ENCODE results near the gene EIF4A2.

The EIF4A2 gene

DNA sequence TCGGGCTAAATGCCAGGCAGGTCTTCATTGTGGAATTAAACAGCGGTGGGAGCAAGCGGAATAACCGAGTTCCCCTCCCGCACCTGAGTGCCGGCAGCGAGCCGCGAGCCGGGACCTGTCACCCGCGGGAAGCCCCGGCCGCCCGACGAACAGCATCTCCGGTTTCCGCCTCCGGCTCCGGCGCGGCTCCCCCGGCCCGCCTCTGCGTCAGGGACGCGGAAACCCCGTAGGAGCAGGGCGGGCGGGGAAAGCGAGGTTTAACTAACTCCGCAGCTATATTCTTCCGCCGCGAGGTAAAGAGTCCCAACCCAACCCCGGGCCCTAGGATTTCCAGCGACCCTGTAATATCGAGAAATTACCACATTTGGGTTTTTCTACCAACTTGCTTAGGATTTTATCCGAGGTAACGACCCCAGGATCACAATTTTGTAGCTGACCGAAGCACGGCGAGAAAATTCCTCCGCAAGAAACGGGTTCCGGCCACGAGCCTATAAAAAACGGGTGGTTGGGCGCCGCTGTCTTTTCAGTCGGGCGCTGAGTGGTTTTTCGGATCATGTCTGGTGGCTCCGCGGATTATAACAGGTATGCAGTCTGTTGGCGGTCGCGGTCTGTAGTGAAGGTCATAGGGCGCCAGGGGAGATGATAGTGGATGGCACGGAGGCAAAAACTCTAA is at the start of gene EIF4A2:
EIF4A2 (plus strand) TSS at position 520 of the 673 bp plus-strand sequence; CDS start at position 554, 34 bp downstream.
- peak; percentile 97 for DNase-seq

DNA sequence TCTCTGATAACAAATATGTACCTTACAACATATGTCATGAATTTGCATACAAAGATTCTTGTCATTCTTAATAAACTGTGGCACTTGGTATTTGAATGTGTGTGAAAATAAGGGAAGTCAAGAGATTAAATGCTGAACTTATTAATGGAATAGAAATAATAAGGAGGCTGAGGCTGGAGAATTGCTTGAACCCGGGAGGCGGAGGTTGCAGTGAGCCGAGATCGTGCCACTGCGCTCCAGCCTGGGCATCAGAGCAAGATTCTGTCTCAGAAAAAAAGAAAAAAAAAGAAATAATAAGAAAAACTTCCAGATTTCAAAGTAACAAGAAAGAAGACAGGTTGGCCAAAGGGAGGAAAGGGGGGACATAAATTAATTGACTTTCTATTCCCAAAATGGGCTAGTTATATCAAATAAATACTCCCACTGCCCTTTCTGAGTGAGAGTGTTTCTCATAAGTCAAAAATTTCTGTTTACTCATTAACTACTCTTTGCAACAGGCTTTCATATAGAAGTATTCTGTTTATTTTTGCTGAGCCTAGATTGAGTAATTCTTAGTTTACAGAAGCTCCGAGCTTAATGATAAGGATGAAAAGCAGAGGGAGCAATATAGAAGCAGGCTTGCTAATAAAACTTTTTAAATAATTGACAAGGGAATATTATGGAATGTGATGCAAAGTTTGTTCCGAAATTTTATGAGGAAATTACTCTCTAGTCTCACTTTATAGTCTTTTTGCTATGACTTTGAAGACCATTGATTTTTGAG is 40.6 kb upstream of the EIF4A2 start:
- DNase-seq, result no peak

DNA sequence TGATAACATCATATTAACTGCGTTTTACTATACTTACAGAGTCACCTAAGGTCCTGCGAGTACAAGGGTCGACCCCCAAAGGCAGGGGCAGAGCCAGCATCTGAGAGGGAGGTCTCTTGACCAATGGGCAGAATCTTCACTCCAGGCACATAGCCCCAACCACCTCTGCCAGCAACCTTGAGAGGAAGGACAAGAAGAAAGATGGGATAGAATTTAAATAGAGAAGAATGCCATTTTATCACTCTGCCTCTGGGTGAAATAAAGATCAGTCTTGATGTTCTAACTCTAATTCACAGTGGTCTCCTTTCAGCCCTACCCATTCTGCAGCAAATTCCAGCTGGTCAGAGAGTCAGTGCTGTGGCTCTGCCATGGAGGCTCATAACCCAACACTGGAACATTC is 39.7 kb upstream of the EIF4A2 start:
- DNase-seq, result no peak

DNA sequence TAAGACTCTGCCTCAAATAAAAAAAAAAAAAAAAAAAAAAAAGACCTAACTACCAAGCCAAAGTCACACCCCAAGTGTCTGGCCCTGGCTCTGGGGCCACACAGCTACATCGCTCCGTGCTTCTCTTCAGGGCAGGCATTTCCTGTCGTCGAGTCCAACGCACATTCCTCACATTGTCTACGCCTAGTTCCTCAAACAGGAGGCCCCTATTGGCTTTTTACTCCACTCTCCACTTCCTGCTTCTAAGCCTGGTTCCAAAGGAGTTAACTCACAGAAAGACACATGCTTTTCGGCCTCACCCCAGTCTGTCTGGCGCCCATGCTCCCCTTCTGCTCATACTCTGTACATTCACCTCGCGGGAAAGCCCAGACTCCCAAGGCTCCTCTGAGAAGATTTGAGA is 37.4 kb upstream of the EIF4A2 start:
- DNase-seq, result no peak

DNA sequence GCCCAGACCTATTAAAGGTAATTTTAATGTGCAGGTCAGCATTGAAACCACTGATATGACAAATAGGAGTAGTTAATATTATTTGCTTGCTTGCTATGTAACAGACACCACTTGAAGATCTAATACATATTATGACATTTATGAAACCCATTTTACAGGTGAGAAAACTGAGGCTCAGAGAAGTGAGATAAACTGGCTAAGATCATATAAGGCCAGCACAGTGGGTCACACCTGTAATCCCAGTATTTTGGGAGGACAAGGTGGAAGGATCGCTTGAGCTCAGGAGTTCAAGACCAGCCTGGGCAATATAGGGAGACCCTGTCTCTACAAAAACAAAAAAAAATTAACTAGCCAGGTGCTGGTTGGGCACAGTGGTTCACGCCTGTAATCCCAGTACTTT is 33.1 kb upstream of the EIF4A2 start:
- DNase-seq, result no peak

DNA sequence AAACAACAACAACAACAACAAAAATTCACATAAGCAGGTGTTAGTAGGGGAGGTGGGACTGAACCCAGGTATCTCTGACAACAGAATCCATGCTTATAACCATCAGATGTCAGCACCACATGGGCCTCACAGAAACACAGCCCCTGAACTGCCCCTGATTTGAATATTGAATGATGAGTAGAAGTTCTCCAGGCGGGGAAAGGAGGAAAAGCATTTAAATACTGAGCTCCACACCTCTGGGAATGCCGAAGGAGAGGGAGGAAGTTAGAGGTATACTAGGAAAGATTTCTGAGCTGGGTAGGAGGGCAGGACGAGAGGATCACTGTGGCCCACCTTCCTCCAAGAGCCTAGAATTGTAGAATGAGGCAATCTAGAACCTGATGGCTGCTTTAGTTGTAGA is 31.9 kb upstream of the EIF4A2 start:
- DNase-seq, result no peak

DNA sequence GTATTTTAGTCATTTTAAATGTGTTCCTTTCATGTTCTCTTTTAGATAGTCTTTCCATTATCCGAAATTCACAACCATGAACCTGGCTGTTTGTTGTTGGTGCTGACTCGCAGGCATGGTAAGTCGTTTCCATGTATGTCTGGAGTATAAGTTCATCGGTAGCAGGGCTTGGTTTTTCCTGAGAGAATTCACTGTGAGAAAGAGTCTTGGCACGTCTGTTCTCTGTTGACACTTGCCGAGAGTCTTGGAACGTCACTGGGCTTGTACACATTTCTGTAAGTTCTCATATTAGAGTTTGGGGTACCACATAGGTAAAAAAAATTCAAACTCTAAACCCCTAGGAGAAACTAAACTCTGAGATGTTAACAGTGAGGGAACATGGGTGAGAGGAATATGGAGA is 29.4 kb upstream of the EIF4A2 start:
- DNase-seq, result no peak

DNA sequence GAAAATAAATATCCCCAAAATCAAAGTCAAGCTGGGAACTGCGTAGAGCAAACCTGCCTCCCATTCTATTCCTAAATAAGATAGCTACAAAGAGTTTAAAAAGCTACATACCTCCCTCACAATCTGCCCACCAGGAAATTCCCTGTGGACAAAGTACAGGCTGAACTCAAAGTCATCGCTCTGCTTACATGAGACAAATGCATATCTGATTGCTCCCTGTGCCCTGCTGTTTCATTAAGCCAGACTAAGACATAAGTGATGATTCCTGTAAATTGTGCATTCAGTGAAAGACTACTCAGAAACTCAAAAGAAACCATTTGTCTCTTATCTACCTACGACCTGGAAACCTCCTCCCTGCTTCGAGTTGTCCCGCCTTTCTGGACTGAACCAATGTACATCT is 28.5 kb upstream of the EIF4A2 start:
- DNase-seq, result no peak

DNA sequence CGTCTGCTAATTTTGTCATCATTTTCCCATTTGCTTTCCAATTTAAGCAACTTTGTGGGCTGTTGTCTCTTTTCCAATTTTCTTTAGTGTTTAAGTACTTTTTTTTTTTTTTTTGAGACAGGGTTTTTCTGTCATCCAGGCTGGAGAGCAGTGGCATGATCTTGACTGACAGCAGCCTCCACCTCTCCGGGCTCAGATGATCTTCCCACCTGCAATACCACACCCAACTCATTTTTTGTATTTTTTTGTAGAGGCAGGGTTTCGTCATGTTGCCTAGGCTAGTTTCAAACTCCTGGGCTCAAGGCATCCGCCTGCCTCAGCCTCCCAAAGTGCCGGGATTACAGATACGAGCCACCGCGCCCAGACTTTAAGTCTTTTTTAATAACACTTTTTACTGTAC is 26.2 kb upstream of the EIF4A2 start:
- DNase-seq, result no peak

DNA sequence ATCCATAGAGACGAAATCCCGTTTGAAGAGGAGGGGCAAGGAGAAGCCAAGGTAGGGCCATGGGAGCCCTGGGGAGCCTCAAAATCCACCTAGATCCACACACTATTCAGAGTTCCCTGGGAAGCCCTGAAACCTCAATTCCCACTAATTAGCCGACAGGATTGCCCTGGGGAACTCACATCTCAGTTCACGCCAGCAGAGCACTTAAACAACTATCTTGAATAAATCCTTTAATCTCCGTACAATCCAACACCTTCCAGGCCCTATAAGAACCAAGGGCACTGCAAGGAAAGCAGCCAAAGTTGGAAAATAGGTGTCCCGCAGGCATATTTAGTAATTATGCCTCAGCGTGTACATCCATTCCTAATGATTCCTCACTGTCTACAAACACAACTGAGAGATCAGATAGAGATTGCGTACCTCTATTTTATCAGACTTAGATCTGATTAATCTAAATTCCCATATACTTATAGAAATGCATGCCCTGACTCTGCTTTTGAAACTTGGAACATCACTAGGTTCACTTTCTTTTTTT is 25.6 kb upstream of the EIF4A2 start:
- DNase-seq, result no peak

DNA sequence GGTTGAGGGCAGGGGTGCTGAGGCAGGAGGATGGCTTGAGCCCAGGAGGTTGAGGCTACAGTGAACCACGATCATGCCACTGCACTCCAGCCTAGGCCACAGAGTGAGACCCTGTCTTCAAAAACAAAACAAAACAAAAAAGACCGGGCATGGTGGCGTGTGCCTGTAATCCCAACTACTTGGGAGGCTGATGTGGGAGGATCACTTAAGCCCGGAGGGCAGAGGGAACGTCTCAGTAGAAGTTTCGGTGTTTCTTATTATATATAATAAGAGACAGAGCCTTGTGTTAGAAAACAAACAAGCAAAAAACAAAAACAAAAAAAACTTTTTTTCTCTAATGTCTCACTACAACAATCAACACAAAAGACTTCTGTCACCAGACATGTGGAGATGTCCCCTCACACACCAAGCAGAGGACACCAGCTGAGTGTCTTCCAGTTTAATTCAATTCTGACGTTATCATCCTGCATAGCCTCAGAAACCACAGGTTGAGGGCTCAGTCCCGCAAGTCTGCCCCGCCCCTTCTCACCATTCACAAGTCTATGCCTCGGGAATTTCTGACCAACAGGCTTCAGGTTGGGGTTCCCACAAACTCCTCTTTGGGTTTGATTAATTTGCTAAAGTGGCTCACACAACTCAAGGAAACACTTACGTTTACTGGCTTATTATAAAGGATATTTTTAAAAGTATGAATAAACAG is 24.0 kb upstream of the EIF4A2 start:
- no peak for DNase-seq

DNA sequence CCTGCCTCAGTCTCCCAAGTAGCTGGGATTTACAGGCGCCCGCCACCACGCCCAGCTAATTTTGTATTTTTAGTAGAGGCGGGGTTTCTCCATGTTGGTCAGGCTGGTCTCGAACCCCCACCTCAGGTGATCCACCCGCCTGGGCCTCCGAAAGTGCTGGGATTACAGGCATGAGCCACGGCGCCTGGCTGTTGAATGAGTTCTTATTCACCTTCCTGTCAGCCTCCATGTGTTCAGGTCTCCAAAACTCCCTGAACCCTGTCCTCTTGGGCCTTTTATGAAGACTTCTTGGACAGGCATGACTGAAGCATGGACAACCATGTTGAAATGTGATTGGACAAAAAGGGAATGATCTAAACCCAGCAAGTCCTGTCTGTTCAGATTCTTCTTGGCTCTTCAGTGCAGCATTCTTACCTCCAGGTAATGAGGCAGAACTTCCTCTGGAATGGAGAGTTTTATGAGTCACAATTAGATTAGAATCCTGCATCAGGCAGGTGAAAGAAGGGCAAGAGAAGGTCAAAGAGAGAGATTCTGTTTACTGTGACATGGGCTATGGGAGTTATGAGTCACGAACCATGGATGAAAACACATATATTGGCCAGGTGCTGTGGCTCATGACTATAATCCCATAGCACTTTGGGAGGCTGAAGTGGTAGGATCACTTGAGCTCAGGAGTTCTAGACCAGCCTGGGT is 23.1 kb upstream of the EIF4A2 start:
- no peak for DNase-seq

DNA sequence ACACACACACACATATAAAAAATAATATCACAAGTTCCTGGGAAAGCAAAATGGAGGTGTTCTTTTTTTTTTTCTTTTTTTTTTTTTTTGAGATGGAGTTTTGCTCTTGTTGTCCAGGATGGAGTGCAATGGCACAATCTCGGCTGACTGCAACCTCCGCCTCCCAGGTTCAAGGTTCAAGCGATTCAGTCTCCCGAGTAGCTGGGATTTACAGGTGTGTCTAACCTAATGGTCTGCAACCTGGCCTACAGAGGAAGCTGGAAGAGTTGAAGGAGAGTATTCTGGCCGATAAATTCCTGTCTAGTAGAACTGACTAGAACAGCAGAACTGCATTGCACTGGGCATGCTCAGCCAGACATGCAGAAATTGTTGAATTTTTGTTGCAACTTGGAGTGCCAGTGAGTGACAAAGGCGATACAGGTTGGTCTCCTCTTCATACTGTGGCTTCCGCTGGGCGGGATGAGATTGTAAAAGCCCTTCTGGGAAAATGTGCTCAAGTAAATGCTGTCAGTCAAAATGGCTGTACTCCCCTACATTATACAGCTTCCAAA is 22.4 kb upstream of the EIF4A2 start:
- DNase-seq, result no peak

DNA sequence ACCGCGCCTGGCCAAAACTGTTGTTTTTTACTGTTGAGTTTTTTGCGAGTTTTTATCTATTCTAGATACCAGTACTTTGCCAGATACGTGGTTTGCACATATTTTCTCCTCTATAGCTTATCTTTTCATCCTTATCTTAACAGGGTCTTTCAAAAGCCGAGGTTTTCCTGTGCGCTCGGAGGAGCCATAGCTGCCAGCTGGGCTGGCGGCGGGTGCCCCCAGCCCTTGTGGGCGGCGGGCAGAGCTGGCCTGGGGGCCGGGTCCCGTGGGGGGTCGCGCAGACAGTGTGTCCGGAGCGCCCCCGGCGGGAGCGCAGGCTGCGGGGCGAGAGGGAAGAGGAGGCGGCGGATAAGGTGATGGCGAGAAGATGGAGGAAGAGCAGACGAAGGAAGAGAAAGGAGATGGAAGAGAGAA is 11.1 kb upstream of the EIF4A2 start:
- DNase-seq, result no peak

DNA sequence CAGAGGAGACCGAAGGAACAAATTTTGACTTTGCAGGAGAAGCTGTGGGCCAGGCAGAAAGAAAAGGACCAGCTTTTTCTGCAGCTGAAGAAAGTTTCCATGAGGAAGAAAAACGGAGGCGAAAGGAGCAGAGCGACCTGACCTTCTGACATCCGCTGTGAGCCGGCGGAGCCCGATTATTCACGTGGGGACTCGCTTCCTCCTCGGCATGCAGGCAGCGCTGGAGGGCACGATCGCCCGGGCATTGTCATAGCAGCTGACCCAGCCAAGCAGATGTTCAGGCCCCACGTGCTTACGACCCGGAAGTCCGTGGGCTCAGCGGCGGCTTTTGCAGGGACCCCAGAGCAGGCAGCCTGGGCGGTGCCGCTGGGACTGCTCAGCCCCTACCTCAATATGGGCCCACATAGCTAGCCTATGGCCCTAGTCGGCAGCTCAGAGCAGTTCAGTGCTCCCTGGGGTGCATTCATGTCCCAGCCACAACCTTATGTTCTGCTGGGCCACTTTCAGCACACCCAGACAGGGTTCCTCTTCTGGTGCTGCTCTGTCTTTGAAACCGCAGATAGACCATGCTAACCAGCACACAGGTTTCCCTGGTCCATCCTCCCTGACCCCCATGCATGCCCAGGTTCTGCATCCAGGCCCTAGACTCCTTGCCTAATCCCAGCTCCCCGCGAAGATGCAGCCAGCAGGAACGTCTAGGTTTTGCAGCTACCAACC is 10.5 kb upstream of the EIF4A2 start:
- DNase-seq, result peak; percentile 88

DNA sequence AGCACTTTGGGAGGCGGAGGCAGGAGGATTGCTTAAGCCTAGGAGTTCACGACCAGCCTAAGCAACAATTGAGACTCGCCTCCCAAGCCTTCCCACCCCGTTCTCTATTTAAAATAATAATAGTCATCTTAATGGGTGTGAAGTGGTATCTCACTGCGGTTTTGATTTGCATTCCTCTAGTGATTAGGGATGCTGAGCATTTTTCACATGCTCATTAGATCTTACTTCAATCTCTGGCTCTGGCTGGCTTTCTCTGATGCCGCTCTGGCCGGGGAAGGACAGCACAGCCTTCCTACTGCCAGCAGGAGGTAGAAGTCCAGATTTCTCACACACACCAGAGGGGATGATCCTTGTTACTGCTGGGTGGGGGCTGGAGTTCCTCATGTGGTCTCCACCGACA is 7.4 kb upstream of the EIF4A2 start:
- DNase-seq, result no peak

DNA sequence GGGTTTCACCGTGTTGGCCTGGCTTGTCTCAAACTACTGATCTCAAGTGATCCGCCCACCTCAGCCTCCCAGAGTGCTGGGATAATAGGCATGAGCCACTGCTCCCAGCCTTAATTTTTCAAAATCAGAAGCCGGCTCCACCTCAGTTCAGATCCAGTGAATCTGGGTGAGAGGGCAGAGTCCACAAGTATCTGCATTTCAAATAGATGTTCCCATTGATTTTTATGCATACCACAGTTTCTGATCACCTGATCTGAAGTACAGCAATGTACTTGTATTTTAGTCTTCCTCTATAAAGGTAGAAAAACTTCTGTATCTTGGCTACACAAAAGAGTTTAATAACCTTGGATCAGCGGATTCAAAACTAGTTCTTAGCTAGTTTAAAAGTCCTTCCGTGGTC is 4.2 kb upstream of the EIF4A2 start:
- DNase-seq, result no peak

DNA sequence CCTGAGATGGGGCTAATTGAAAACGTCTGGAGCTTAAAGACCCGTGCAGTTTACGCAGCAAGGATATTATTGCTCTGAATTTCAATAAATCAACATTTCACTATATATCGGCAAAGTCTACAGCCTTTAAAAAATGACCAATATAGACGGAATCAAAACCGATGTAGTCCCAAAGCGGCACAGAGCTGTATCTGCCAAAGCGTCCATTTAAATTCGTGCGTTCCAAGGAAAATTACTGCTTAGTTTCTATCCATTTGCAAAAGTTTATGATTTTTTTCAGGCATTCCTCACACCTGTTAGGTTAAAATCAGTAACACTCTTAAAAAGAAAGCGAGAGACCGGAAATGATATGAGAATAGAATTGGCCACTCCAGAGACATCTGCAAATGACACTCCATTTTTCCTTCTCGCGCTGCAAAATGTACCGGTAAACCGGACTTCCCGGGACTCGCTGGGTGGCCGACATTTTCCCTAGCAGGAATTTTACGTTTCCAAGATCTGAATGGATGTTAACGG is 777 bp upstream of the EIF4A2 start:
- DNase-seq, result no peak

DNA sequence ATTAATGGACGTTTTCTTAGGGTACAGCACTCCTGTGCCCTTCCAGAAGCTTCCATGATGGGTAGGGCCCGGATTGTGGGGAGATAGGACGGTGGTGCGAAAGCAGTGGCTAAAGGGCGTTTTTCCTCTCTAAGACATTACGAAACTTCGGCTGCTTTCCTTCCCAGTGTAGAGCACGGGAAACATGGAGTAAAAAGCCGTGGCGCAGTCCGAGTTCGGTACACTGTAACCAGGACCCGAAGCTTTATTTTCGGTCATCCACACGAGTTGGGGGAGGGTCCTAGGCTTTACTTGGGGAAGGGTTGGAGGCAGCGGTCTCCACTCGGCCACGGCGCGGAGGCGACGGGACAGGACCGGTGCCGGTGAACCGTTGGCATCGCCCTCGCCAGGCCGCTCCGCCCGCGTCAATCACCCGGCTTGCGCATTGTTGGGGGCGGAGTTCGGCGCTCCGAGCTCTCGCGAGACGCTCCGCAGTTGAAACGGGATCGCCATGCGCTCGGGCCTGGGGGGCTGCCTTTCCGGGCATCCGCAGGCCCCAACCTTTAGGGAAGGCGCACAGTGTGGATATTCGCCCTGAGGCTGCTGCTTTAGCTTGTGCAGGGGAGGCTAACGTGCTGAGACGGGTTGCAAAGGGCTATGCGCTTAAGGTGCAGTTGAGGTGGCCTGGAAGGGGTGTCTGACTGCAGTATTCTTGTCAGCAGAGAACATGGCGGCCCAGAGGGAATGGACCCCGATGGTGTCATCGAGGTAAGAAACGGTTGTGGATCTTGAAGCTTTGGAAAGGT is 546 bp downstream of the EIF4A2 start:
- DNase-seq, result peak; percentile 92

DNA sequence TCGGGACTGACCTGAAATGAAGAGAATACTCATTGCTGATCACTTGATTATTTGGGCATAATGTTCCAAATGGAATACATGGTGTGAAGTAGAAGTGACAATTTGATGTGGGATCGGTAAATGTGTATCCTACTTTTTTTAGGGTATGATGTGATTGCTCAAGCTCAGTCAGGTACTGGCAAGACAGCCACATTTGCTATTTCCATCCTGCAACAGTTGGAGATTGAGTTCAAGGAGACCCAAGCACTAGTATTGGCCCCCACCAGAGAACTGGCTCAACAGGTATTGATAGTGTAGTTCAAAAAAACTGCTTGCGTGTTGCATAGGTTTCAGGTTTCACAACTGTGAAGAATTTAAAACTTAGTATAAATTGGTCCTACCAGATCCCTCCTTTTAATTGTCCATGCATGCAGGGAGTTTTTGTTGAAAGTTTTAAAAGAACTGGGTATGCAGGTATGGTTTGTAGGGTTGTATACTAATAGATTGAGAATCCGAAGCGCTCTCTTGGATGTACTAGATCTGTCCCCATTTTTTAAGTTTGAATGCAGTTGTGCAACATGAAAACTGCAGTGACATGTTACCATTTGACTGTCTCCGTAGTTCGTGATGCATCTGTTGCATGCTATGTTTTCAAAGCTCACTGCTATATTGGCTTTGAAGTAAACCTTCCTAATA is 1.6 kb downstream of the EIF4A2 start:
- DNase-seq, result peak; percentile 64
